ENCODE data around the gene MFAP3L.

DNA sequence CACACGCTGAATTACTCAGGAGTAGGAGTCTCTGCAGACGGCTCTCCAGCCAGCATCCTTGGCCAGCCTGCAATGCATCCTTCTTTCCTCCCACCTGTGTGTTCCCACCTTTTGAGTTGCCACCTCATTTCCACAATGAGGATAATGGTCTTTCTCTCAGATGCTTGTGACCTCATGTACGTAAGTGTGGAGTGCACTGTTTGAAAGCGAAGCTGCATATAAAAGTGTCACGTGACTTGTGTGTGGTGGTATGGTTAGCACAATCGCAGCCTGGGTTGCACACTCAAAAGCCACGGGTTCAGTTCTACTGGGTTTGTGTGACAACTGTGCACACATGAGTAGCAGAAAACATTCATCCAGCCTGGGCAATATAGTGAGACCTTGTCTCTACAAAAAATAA, 12.0 kb upstream of the MFAP3L start:
- TF ChIP-seq, protein P1, sequence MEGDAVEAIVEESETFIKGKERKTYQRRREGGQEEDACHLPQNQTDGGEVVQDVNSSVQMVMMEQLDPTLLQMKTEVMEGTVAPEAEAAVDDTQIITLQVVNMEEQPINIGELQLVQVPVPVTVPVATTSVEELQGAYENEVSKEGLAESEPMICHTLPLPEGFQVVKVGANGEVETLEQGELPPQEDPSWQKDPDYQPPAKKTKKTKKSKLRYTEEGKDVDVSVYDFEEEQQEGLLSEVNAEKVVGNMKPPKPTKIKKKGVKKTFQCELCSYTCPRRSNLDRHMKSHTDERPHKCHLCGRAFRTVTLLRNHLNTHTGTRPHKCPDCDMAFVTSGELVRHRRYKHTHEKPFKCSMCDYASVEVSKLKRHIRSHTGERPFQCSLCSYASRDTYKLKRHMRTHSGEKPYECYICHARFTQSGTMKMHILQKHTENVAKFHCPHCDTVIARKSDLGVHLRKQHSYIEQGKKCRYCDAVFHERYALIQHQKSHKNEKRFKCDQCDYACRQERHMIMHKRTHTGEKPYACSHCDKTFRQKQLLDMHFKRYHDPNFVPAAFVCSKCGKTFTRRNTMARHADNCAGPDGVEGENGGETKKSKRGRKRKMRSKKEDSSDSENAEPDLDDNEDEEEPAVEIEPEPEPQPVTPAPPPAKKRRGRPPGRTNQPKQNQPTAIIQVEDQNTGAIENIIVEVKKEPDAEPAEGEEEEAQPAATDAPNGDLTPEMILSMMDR (IDR thresholded peaks at IDR 0.05): no peak
- no peak for TF ChIP-seq POLR2A (IDR thresholded peaks at IDR 0.05)

All from thyroid gland (tissue), 4 donors.